Stimulated activated CD8-positive, alpha-beta memory T cell treated with anti-CD3 and anti-CD28 coated beads, Interleukin-4, amount 100 ng/mL, for 1 hour (primary cell): Measurements from ENCODE around the gene METTL2B.
"Not testable (repeated sequence)": the region's sequence is repeated elsewhere in the genome, so short reads cannot be mapped to it uniquely, and the experiment has no call there.

Experiments
- DNase-seq, 2 donors: peaks; one replicate each; pipeline ENCODE4 v3.0.0-alpha.2; 2020; ENCODE audit warnings: low read depth in 2 of 2, low spot score in 1 of 2

METTL2B gene

GRCh38 chr7:128523932-128524524 is 47.5 kb downstream of the METTL2B start:
- not testable (repeated sequence) for DNase-seq

- DNase-seq = not testable (repeated sequence)
These were observed 49.0 kb downstream of the METTL2B start for GRCh38 chr7:128525584-128525983.

GRCh38 chr7:128526062-128526466 is 49.5 kb downstream of the METTL2B start:
- DNase-seq = not testable (repeated sequence)

- not testable (repeated sequence) for DNase-seq
These were observed 52.6 kb downstream of the METTL2B start for GRCh38 chr7:128529191-128529590.

GRCh38 chr7:128530121-128530854 is 53.7 kb downstream of the METTL2B start:
- not testable (repeated sequence) for DNase-seq

GRCh38 chr7:128530855-128531104 is 54.2 kb downstream of the METTL2B start:
- DNase-seq = peak in 1 of 2 donors; percentile 5

GRCh38 chr7:128531105-128531954 is 54.8 kb downstream of the METTL2B start:
- DNase-seq = peak; percentile 44 to 59

- DNase-seq = not testable (repeated sequence)
These were observed 55.5 kb downstream of the METTL2B start for GRCh38 chr7:128531955-128532478.

- DNase-seq = not testable (repeated sequence)
These were observed 56.4 kb downstream of the METTL2B start for GRCh38 chr7:128532956-128533355.

- DNase-seq = not testable (repeated sequence)
These were observed 60.9 kb downstream of the METTL2B start for GRCh38 chr7:128537410-128537809.

- not testable (repeated sequence) for DNase-seq
These were observed 66.0 kb downstream of the METTL2B start for GRCh38 chr7:128542530-128542929.

GRCh38 chr7:128543300-128543699 is 66.8 kb downstream of the METTL2B start:
- DNase-seq = not testable (repeated sequence)

- not testable (repeated sequence) for DNase-seq
These were observed 69.8 kb downstream of the METTL2B start for GRCh38 chr7:128546319-128546851.

- DNase-seq = no peak
These were observed 74.4 kb downstream of the METTL2B start for GRCh38 chr7:128550920-128551319.

- DNase-seq = not testable (repeated sequence)
These were observed 77.8 kb downstream of the METTL2B start for GRCh38 chr7:128554394-128554793.
